KOPT-K1 (cell line): ENCODE results near the gene ATP5F1D.

Source experiments
- H3K27ac ChIP-seq: fragments of 200-600 bp; sonication (generic); 2 replicates; pipeline ENCODE4 v1.5.1; 2016; ENCODE audit warnings: antibody characterized with exemption, mild to moderate bottlenecking, low read depth, low read length; ENCODE audit not compliant: poor library complexity, severe bottlenecking
- H3K36me3 ChIP-seq: fragments of 200-600 bp; sonication (generic); 2 replicates; pipeline ENCODE4 v1.5.1; 2017; ENCODE audit warnings: antibody characterized with exemption, mild to moderate bottlenecking, low read length, moderate library complexity; ENCODE audit not compliant: insufficient read depth
- H3K9me3 ChIP-seq: fragments of 200-600 bp; sonication (generic); 2 replicates; pipeline ENCODE4 v1.5.1; 2017; ENCODE audit warnings: antibody characterized with exemption, low read length, mild to moderate bottlenecking; ENCODE audit not compliant: insufficient read depth, poor library complexity, severe bottlenecking

ATP5F1D gene

GRCh38 chr19:1226522-1227303 is 14.8 kb upstream of the ATP5F1D start:
- no peak overlapping the region for H3K27ac ChIP-seq

GRCh38 chr19:1227304-1228054 is 14.1 kb upstream of the ATP5F1D start:
- Histone ChIP-seq H3K27ac (no peak overlapping the region), H3K36me3 (peaks cover 42% of the 10 kb centered on the region; the same call in 1 of the 2 replicates), H3K9me3 (no peaks in the 10 kb centered on the region)

More at GRCh38 chr19:1226522-1227303, 14.8 kb upstream of the ATP5F1D start:
- no peaks in the 10 kb centered on the region for H3K9me3 ChIP-seq
- peaks cover 48% of the 10 kb centered on the region; the same call in 1 of the 2 replicates for H3K36me3 ChIP-seq

- H3K36me3 ChIP-seq: peaks cover 33% of the 10 kb centered on the region; the same call in 1 of the 2 replicates
- H3K27ac ChIP-seq: no peak overlapping the region
- H3K9me3 ChIP-seq: no peaks in the 10 kb centered on the region
Measured at GRCh38 chr19:1228161-1228957, 13.2 kb upstream of the ATP5F1D start.

- Histone ChIP-seq H3K36me3 (peaks cover 25% of the 10 kb centered on the region; the same call in 1 of the 2 replicates), H3K9me3 (no peaks in the 10 kb centered on the region), H3K27ac (no peak overlapping the region)
Measured at GRCh38 chr19:1229056-1229923, 12.3 kb upstream of the ATP5F1D start.

GRCh38 chr19:1229924-1230782 is 11.4 kb upstream of the ATP5F1D start:
- Histone ChIP-seq H3K9me3 (no peaks in the 10 kb centered on the region), H3K27ac (no peak overlapping the region), H3K36me3 (peaks cover 19% of the 10 kb centered on the region; the same call in 1 of the 2 replicates)

- H3K36me3 ChIP-seq: peaks cover 17% of the 10 kb centered on the region; the same call in 1 of the 2 replicates
- H3K27ac ChIP-seq: no peak overlapping the region
- no peaks in the 10 kb centered on the region for H3K9me3 ChIP-seq
Measured at GRCh38 chr19:1230783-1231489, 10.6 kb upstream of the ATP5F1D start.

GRCh38 chr19:1231729-1232637 is 9.6 kb upstream of the ATP5F1D start:
- Histone ChIP-seq H3K36me3 (peaks cover 7% of the 10 kb centered on the region; the same call in 1 of the 2 replicates), H3K27ac (no peak overlapping the region), H3K9me3 (no peaks in the 10 kb centered on the region)

GRCh38 chr19:1232652-1233072 is 8.9 kb upstream of the ATP5F1D start:
- no peaks in the 10 kb centered on the region for H3K9me3 ChIP-seq
- H3K27ac ChIP-seq: no peak overlapping the region
- 0 out of 2 replicates have a peak, but pooled peaks cover under 1% of the 10 kb centered on the region for H3K36me3 ChIP-seq

GRCh38 chr19:1233115-1233667 is 8.4 kb upstream of the ATP5F1D start:
- Histone ChIP-seq H3K36me3 (no peaks in the 10 kb centered on the region), H3K27ac (no peak overlapping the region), H3K9me3 (no peaks in the 10 kb centered on the region)

- Histone ChIP-seq H3K9me3 (no peaks in the 10 kb centered on the region), H3K36me3 (no peaks in the 10 kb centered on the region), H3K27ac (no peak overlapping the region)
Measured at GRCh38 chr19:1234051-1234954, 7.2 kb upstream of the ATP5F1D start.

GRCh38 chr19:1234955-1235380 is 6.6 kb upstream of the ATP5F1D start:
- Histone ChIP-seq H3K9me3 (no peaks in the 10 kb centered on the region), H3K27ac (no peak overlapping the region), H3K36me3 (no peaks in the 10 kb centered on the region)
